HG02642 (cell line): Measurements from ENCODE around the gene BCL2L11.
A peak's percentile ranks its signal among the peaks of the same experiment; 100 is the strongest.

ENCODE experiments used
- ATAC-seq: cut with Tn5 transposase; IDR thresholded peaks from one replicate; pipeline ENCODE4 v1.9.1; 2021; ENCODE audit warnings: mild to moderate bottlenecking; ENCODE audit not compliant: unreplicated experiment, poor library complexity

Gene BCL2L11

DNA sequence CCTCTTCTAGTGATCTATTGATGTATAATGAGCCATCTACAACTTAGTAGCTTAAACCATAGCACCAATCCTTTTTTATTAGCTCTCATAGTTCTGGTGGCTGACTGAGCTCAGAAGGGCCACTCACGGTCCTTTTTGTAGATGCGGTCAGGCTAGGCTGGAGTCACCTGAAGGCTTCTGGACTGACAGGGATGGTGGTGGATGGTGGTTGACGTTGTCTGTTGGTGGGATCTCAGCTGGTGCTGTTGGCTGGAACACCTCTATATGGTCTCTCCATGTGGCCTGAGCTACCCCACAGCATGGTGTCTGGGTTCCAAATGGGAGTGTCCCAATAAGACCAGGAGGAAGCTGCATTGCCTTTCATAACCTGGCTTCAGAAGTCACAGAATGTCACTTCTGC is 68.0 kb downstream of the BCL2L11 start:
- no peak for ATAC-seq

GRCh38 chr2:111189106-111189505 is 68.4 kb downstream of the BCL2L11 start:
- ATAC-seq, result no peak

GRCh38 chr2:111190816-111191540 is 70.3 kb downstream of the BCL2L11 start:
- no peak for ATAC-seq

DNA sequence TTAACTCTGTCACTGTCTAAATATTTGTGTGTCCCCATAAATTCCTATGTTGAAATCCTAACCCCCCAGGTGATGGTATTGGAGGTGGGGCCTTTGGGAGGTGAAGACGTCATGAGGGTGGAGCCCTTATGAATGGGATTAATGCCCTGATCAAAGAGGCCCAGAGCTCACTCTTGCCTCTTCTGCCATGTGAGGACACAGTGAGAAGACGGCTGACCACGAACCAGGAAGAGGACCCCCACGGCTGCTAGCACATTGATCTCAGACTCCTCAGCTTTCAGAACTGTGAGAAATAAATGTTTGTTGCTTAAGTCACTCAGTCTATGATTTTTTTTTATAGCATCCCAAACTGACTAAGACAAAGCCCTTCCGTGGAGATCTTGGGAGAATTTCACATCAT is 71.2 kb downstream of the BCL2L11 start:
- ATAC-seq, result no peak

GRCh38 chr2:111192776-111193368 is 72.2 kb downstream of the BCL2L11 start:
- no peak for ATAC-seq

- peak; percentile 90 for ATAC-seq
Observed at GRCh38 chr2:111194835-111195621, 74.3 kb downstream of the BCL2L11 start.

DNA sequence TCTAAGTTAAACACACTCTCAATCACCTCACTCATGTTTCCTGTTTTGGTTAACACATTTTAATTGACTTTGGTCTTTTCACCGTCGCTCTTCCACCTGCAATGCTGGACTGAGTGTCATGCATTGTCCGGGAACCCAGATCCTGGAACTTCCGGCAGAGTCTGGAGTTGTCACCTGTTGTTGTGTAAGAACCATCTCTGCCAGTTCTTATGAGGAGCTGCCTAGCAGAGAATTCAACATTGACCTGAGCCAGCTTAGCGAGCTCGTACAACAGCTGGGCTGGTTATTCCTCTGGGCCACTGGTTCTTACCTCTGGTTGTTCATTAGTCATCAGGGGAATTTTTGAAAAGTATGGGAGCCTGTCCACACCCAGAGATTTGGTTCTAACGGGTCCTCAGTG is 75.7 kb downstream of the BCL2L11 start:
- no peak for ATAC-seq

GRCh38 chr2:111198701-111199100 is 78.0 kb downstream of the BCL2L11 start:
- no peak for ATAC-seq

DNA sequence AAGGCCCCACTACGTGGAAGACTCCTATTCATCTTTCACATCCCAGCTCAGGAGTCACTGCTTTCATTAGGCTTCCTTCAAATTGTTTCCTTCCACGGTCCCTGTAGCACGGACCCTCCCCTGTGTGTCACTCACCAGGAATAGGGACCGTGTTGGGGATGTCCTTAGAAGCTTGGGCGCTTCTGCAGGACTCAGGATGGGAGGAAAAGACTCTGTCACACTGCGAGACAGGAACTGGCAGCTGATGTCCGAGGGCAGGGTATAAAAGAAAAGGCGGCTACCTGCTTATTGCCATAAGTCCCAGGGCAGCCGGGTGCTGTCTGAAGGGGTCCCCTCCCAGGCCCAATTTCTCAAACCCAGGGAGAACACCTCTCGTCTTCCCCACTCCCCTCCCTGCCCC is 79.1 kb downstream of the BCL2L11 start:
- ATAC-seq, result no peak

DNA sequence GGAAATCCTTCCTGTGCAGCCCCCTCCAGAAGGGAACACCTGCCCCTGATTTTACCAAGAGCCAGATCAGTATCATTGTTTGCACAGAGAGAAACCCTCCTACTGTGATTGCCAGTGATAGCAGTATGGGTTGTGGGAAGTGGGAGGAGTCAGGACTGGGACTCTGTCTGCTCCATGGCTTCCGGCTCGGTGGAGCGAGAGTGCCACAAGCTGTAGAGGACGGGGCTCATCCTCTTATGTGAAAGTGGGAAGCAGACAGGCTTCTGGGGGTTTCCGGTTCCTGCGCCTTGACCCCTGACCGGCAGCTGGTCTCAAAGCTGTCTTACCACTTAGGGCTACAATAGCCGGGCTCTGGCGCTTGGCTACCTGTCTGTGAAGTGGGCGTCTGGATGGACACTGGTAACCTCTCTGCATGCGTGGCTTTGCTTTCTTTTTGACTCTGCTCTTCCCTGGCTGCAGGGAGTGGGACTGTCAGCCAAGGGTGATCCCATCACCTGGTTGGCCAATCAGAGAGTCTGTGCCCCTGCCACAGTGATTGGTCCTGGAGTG is 79.7 kb downstream of the BCL2L11 start:
- ATAC-seq, result no peak

DNA sequence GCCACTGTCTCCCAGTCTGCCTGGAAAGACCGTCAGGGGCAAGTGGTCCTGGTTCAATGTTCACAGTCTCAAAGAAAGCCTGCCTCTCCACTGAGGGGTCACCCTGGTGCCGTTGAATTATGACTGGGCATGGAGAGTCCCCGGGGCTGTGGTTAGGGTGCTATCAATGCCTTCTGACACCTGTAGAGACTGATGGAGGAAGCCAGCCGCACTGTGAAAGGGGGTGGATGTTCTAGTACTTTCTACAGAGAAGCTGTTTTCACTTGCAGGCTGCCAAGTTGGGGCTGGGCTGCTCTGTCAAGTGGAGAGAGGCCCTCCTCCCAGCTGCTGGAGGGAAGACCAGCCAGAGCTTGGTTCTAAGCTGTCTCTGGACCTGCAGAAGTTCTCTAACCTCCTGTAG is 80.5 kb downstream of the BCL2L11 start:
- ATAC-seq, result peak; percentile 77

GRCh38 chr2:111202266-111203040 is 81.7 kb downstream of the BCL2L11 start:
- ATAC-seq, result no peak

GRCh38 chr2:111204706-111205105 is 84.0 kb downstream of the BCL2L11 start:
- ATAC-seq, result no peak

DNA sequence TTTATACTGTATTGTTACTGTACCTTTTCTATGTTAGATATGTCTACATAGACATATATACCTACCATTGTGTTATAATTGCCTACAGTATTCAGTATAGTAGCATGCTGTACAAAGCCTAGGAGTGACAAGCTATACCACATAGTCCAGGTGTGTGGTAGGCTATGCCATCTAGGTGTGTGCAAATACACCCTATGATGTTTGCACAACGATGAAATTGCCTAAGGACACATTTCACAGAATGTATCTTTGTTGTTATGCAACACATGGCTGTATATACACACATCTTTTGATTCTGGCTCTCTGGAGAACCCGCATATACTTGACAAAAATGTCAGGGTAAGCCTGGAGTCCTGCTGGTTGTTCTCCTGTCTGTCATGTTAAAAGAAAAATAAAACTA is 85.1 kb downstream of the BCL2L11 start:
- ATAC-seq, result no peak

DNA sequence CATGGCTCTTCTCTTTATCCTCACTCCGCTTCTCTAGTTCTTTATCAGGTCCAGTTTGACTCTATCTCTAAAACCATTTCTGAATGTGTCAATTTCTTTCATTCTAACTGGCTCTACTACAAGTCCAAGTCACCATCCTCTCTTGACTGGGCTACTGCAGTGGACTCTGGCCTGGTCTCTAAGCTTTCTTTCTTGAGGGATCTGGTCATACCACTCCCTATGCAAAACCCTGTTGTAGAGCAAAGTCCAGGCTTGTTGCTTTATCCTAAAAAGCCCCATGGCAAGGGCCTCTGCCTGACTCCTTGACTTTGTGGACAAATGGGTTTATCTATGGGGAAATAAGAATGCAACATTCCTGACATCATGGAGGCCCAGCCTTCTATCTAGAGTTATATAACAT is 87.1 kb downstream of the BCL2L11 start:
- no peak for ATAC-seq

DNA sequence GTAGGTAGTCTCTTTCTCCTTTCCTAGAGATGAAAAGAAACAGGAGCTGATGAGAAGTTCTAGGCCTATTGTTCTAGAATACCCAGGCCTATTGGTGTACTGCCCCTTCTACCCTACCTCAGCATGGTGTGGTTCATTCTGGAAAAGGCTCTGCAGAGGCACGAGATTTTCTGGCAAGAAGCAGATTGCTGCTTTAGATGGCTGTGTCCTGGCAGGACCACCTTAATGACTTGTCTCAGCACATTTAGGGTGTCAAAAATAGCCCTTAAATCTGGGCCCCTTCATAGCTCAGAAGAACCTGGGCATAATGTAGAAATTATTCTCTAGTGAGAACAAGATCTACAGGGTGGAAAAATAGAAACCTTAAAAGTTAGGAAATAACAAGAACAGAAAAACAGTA is 87.9 kb downstream of the BCL2L11 start:
- peak; percentile 14 for ATAC-seq

GRCh38 chr2:111209045-111209514 is 88.4 kb downstream of the BCL2L11 start:
- peak; percentile 91 for ATAC-seq

DNA sequence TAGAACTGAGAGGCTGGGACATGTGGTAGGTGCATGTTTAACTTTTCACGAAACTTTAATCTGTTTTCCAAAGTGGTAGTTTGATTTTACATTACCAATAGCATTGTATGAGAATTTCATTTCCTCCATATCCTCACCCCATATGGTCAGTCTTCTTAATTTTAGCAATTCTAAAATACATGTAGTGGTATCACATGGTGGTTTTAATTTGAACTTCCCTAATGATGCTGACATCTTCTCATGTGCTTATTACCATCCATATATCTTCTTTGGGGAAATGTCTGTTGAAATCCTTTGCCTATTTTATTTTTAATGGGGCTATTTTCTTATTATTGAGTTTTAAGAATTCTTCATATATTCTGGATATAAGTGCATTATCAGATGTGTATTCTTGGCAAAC is 89.3 kb downstream of the BCL2L11 start:
- no peak for ATAC-seq

GRCh38 chr2:111213877-111214276 is 93.2 kb downstream of the BCL2L11 start:
- no peak for ATAC-seq
